ENCODE data around the gene PRLR. TPM values are rescaled to one million over a fixed set of nuclear protein-coding genes. Genes with fewer than 3 reads are reported as not detected.

Gene PRLR
- polyA plus RNA-seq, 1 donor from 2014 or later, result 0.50 TPM

- Histone ChIP-seq H3F3A (ENCODE audit: insufficient read depth, low read length, poor library complexity, severe bottlenecking) (no peaks in the 10 kb centered on the region), H2AFZ (ENCODE audit: low read depth, low read length) (no peak overlapping the region), H3K27ac (ENCODE audit: low read length) (no peak overlapping the region), H3K27me3 (ENCODE audit: insufficient read depth, low read depth, low read length) (no peaks in the 10 kb centered on the region), H3K4me2 (ENCODE audit: low read length) (no peak overlapping the region), H3K9me2 (ENCODE audit: insufficient read depth, low read length) (no peaks in the 10 kb centered on the region), H3K36me3 (ENCODE audit: insufficient read depth, low read length) (no peaks in the 10 kb centered on the region), H3K4me3 (ENCODE audit: low read length) (no peak overlapping the region), H4K20me1 (ENCODE audit: insufficient read depth) (no peaks in the 10 kb centered on the region), H3K79me2 (replicated peaks; ENCODE audit: insufficient read depth, low read length) (no peaks in the 10 kb centered on the region), H3K9ac (ENCODE audit: low read length) (no peak overlapping the region), H3K9me3 (ENCODE audit: low read length) (no peaks in the 10 kb centered on the region)
- no peak for TF ChIP-seq MXI1 (conservative IDR thresholded peaks at IDR 0.05; ENCODE audit: poor library complexity, severe bottlenecking)
- no peak for TF ChIP-seq EP300 (conservative IDR thresholded peaks at IDR 0.05; ENCODE audit: poor library complexity, severe bottlenecking)
- TF ChIP-seq CTCF (IDR thresholded peaks at IDR 0.05; ENCODE audit: poor library complexity, severe bottlenecking), result peak; percentile 84
- TF ChIP-seq RAD21 (conservative IDR thresholded peaks at IDR 0.05), result peak; percentile 93
- no peak for TF ChIP-seq TAF1 (IDR thresholded peaks at IDR 0.05; ENCODE audit: low read depth)
- no peak for TF ChIP-seq POLR2AphosphoS5 (IDR thresholded peaks at IDR 0.05)
- TF ChIP-seq EZH2 (IDR thresholded peaks at IDR 0.05; ENCODE audit: borderline replicate concordance, insufficient read depth, low read length, poor library complexity, severe bottlenecking), result no peak
- TF ChIP-seq SMC3 (conservative IDR thresholded peaks at IDR 0.05; ENCODE audit: poor library complexity), result peak; percentile 96
- TF ChIP-seq REST (IDR thresholded peaks at IDR 0.05; ENCODE audit: borderline replicate concordance), result no peak
Measured at GRCh38 chr5:35089334-35090314, 140.7 kb downstream of the PRLR start.

GRCh38 chr5:35087991-35088390 lies 142.3 kb downstream of the PRLR start:
- Histone ChIP-seq H3K36me3 (ENCODE audit: insufficient read depth, low read length) (no peaks in the 10 kb centered on the region), H3K9me3 (ENCODE audit: low read length) (no peaks in the 10 kb centered on the region), H3K4me2 (ENCODE audit: low read length) (no peak overlapping the region), H2AFZ (ENCODE audit: low read depth, low read length) (no peak overlapping the region), H3K79me2 (replicated peaks; ENCODE audit: insufficient read depth, low read length) (no peaks in the 10 kb centered on the region), H3K9me2 (ENCODE audit: insufficient read depth, low read length) (no peaks in the 10 kb centered on the region), H3F3A (ENCODE audit: insufficient read depth, low read length, poor library complexity, severe bottlenecking) (no peaks in the 10 kb centered on the region), H4K20me1 (ENCODE audit: insufficient read depth) (no peaks in the 10 kb centered on the region), H3K9ac (ENCODE audit: low read length) (no peak overlapping the region), H3K27me3 (ENCODE audit: insufficient read depth, low read depth, low read length) (no peaks in the 10 kb centered on the region), H3K4me3 (ENCODE audit: low read length) (no peak overlapping the region), H3K27ac (ENCODE audit: low read length) (no peak overlapping the region)
- TF ChIP-seq EZH2 (IDR thresholded peaks at IDR 0.05; ENCODE audit: borderline replicate concordance, insufficient read depth, low read length, poor library complexity, severe bottlenecking) (no peak), SMC3 (conservative IDR thresholded peaks at IDR 0.05; ENCODE audit: poor library complexity) (no peak), EP300 (conservative IDR thresholded peaks at IDR 0.05; ENCODE audit: poor library complexity, severe bottlenecking) (no peak), TAF1 (IDR thresholded peaks at IDR 0.05; ENCODE audit: low read depth) (no peak), CTCF (IDR thresholded peaks at IDR 0.05; ENCODE audit: poor library complexity, severe bottlenecking) (no peak), RAD21 (conservative IDR thresholded peaks at IDR 0.05) (no peak), POLR2AphosphoS5 (IDR thresholded peaks at IDR 0.05) (no peak), MXI1 (conservative IDR thresholded peaks at IDR 0.05; ENCODE audit: poor library complexity, severe bottlenecking) (no peak), REST (IDR thresholded peaks at IDR 0.05; ENCODE audit: borderline replicate concordance) (no peak)

All from neural cell (in vitro differentiated cells).